GM19035 (cell line): ENCODE measurements around the gene KLK4.

Experiments used
- ATAC-seq: cut with Tn5 transposase; IDR thresholded peaks from one replicate; pipeline ENCODE4 v1.9.1; 2021; ENCODE audit not compliant: unreplicated experiment

Gene KLK4, protein sequence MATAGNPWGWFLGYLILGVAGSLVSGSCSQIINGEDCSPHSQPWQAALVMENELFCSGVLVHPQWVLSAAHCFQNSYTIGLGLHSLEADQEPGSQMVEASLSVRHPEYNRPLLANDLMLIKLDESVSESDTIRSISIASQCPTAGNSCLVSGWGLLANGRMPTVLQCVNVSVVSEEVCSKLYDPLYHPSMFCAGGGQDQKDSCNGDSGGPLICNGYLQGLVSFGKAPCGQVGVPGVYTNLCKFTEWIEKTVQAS

DNA sequence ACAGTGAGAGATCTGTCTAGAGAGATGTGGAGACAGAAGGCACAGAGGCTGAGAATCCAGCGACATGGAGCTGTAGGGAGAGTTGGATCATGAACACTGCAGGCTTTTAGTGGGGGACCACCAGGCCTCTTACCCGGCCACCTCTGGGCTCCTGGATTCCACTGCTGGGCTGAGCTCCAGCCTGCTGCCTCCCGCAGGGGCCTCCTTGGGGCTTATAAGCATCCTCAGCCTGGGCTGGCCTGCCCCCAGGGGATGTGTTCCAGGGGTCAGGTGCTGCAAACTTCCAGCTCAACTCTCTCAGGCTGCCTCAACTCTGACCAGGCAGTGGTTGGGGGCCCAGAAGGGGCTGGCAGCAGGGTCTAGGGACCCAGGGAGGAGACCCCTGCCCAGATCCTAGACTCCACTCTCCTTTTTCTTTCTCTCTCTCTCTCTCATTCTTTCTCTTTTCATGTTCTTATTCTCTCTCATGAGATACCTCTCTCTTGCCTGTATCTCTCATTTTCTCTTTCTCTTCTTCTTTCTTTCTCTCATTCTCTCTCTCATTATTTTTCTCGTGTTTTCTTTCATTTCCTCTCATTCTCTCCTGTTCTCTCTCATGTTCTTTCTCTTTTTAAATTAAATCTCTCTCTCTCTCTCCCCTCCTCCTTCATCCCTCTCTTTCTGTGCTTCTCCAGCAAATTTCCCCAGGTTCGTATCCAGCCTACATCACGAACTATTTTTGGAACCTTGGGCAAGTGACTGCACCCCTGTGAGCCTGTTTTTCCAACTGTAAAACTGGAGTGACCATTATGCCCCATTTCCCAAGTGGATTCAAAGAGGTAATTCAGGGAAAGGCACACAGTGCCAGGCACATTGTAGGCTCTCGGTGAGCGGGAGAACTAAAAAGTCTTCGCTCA, at the start of gene KLK4:
Gene KLK4 (minus strand): TSS at position 190 of the 896 bp plus-strand sequence. CDS start 657 bp downstream, outside the sequence.
- ATAC-seq, result no peak

DNA sequence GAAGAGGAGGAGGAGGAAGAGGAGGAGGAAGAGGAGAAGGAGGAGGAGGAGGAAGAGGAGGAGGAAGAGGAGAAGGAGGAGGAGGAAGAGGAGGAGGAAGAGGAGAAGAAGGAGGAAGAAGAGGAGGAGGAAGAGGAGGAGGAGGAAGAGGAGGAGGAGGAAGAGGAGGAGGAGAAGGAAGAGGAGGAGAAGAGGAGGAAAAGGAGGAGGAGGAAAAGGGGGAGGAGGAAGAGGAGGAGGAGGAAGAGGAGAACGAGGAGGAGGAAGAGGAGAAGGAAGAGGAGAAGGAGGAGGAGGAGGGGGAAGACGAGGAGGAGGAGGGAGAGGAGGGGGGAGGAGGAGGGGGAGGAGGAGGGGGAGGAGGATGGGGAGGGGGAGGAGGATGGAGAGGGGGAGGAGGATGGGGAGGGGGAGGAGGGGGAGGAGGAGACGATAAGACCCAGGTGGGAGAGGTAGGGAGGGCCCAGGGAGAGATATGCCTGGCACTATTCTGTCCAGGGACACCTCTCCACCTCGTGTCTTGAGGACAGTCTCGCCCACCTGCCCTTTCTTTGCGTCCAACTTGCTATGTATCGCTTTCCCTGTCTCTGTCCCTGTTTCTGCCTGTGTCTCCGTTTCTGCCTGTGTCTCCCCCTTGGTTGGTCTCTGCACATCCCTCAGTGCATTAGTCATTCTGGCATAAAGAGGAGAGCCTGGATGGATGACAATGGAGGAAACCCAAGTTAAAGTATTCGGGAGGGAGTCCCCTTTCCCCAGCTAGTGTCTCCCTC, 48.7 kb upstream of the KLK4 start:
- no peak for ATAC-seq

DNA sequence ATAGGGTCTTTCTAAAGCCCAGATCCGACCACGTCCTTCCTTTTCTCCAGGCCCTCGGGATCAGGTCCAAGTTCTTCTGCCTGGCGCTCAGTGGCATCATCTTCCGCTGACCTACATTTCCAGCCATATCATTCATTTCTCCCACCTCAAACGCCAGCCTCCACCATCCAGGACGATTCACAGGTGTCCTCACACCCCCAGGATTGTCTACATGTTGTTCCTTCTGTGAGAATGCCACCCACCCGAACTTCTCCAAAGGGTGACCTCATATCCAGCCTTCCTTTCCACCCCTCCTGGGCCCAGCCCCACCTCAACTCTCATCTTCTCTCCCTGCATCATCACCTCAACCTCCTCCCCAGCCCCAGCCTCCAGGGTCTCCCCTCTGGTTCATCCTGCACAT, 46.4 kb upstream of the KLK4 start:
- no peak for ATAC-seq

DNA sequence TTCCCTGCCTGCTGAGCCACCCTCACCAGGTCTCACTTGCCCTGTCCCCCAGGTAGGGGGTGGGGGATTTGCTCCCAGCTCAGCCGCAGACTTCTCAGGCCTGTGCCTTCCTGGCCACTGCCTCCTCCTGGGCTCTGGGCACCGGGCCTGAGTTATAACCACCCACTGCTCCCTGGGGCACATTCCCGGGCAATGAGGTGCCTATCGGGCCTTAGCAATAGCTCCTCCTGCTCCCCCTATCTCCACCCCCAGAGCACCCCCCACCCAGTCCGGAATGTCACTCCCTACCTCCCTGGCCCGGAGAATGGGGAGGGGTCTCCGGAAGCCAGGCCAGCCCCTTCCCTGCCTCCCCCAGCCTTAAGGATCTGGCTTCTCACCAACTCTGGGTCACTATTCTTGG, 41.7 kb upstream of the KLK4 start, which contains the start of gene KLK5:
Gene KLK5 (minus strand): TSS at position 129 of the 400 bp plus-strand sequence. CDS start 381 bp downstream, outside the sequence.
- no peak for ATAC-seq

DNA sequence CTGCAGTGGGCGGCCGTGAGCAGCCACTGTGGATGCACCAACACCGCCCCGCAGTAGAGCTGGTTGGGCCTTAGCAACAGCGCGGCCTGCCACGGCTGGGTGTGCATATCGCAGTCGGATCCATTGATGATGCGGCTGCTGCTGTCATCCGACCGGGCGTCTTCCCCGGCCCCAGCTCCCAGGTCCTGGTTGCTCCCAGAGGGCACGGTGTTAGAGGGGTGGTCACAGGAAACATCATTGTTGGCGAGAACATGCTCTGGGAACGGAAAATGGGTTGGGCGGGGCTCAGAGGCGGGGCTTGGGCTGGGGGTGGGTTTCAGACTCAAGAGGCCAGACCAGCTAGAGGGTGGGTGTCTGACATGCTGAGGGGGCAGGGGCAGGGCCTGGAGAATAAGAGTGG, 38.7 kb upstream of the KLK4 start:
- no peak for ATAC-seq

DNA sequence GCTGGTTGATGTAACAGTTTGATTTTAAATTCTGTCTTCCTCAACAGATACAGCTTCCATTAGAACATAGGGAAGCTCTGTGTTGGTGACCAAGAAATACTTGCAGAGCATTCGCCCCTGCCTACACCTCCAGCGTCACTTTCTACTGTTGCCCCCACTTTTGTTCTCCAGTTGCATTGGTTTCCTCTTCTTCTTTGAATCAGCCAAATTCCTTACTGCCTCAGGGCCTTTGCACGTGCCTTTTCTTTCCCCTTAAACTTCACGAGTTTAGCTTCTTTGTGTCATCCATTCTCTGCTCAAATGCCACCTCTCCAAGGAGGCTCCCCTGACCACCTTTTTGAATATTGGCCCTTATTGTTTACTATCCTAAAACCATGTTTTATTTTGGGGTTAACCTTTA, 35.9 kb upstream of the KLK4 start:
- ATAC-seq, result no peak

DNA sequence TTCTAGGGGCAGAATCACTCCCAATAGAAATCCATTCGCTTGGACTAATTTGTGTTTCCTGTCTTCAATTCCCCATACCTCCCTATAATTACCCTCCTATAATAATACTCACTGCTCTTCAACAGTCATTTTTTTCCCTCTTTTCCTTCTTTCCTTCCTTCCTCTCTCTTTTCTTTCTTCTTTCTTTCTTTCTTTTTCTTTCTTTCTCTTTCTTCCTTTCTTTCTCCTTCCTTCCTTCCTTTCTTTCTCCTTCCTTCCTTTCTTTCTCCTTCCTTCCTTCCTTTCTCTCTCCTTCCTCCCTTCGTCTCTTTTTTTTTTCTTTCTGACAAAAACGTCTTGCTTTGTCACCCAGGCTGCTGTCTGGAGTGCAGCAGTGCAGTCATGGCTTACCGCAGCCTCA, 33.6 kb upstream of the KLK4 start:
- ATAC-seq, result no peak

DNA sequence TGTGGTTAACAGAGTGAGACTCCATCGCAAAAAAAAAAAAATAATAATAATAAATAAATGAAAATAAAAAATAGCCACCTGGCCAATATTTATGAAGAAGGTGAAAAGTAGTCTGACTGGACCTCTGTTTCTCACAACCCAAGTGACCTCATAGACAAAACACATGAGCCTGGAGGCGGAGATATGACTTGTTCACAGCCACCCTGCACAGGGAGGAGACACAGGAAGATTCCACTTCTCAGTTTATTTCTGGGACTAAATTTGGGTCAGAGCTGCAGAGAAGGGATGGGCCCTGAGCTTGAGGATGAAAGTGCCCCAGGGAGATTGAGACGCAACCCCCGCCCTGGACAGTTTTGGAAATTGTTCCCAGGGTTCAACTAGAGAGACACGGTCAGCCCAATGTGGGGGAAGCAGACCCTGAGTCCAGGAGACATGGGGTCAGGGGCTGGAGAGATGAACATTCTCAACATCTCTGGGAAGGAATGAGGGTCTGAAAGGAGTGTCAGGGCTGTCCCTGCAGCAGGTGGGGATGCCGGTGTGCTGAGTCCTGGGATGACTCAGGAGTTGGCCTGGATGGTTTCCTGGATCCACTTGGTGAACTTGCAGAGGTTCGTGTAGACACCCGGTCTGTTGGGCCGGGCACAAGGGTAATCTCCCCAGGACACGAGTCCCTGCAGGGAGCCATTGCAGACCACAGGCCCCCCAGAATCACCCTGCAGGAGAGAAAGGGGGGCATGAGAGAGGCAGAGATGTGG, 32.1 kb upstream of the KLK4 start:
- no peak for ATAC-seq

DNA sequence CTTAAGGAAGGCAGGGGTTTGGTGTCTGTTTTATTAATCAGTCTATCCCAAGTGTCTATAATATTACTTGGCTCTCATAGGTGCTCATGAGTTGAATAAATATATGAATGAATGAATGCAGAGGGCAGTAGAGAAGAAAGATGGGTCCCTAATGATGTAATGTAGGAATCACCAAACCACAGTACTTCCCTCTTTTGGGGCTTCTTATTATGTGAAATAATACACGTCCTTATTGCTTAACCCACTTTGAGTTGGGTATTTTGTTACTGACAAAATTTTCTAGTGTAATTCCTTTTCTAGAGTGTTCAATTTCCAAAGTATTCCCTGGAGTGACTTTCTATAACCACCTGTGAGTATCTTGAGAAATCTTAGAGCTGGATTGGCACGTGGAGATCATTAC, 28.4 kb upstream of the KLK4 start:
- no peak for ATAC-seq

DNA sequence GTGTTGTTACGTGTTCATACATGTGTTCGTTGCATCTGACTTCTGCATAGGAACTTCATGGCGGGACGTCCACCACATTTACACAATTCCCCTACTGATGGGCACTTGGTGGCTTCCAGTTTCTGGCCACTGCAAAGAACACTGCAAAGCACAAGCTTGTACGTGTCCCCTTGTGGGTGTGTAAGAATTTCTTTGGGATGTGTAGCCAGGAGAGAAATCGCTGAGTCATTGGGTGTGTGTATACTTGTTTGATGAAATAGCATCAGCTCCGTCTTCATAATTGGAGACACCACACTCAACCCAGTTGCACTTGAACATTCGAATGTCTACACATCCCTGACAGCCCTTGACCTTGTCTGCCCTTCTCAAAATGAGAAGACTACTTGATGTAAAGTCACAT, 22.4 kb upstream of the KLK4 start:
- no peak for ATAC-seq

DNA sequence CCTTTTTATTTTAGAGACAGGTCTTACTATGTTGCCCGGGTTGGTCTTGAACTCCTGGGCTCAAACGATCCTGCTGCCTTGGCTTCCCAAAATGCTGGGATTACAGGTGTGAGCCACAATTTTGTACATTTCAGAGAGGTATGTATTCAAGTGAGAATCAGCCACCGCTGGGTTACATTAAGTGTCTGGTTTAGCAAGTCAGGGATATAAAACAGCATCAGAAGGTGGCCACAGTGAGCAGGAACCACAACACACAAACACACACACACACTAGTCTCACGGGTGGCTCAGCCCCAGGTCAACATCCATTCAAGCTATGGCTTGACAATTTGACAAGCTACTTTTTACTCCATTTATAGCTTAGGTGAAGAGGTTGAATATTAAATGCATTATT, 21.5 kb upstream of the KLK4 start:
- no peak for ATAC-seq

DNA sequence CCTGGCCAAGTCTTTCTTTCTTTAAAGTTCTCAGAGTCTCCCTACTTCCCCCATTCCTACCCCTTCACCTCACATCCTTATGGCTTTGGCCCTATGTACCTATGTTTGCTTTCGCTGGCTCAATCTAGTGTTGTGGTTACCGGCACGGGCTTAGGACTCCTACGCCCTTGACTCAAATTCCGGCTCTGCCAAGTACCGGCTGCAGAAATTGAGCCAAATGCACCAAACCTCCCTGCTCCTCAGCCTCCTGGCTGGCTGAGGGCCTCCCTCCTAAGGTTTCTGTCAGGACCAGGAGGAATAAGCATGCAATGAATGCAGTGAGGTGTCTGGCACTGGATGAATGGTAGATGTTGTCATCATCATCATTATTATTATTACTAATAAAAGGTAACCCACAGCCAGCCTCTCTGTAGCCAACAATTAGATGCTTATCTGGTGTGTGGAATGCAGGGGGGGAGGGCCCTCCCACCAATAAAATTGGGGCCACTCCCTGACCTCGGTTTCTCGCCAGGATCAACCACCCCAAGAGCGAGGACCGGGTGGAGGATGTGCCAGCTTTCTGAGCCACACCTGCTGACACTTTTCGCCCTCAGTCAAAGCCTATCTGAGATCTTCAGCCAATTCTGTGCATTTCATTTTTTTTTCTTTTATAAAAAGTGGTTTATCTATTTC, 21.0 kb upstream of the KLK4 start:
- no peak for ATAC-seq

DNA sequence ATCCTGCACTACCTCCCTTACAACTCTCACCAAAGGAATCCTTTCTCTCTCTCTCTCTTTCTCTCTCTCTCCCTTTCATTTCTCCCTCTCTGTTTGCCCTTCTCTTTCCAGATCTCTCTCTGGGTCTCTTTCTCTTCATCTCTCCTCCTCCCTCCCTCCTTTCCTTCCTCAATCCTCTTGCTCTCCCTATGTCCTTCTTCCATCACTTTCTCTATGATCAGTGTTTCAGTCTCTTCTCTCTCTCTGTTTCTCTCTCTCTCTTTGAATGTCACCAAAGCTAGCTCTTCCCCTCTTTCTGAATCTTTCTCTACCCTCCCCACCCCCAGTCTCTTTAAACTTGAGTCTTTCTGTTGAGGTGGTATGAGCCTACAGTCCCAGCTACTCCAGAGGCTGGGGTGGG, 19.8 kb upstream of the KLK4 start:
- no peak for ATAC-seq

DNA sequence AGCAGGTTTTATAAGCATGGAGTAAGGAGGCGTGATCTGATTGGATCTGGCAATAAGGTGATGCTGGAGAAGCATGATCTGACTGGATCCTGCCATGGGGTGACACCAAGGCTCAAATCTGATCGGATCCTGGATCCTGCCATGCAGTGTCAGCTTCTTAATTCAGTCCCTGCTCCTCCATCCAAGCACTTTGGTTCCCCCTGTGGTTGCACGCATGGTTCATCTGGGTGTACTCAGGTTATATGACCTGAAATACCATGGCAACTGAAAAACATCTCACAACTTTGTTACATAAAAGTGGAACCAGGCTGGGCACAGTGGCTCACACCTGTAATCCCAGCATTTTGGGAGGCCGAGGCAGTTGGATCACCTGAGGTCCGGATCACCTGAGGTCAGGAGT, 17.6 kb upstream of the KLK4 start:
- ATAC-seq, result no peak

DNA sequence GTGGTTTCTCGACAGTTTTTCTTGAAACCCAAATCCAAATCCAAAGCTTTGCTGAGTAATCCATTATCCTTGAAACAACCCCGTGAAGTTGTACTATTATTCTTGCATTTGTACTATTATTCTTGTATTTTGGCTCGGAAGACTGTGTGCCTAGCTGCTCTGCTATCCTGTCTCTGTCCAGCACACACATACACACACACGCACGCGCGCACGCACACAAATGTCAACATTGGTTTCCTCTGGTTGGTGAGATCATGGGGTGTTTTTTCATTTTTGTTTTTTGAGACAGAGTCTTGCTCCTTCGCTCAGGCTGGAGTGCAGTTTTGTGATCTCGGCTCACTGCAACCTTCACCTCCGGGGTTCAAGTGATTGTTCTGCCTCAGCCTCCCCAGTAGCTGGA, 14.9 kb upstream of the KLK4 start:
- ATAC-seq, result no peak

DNA sequence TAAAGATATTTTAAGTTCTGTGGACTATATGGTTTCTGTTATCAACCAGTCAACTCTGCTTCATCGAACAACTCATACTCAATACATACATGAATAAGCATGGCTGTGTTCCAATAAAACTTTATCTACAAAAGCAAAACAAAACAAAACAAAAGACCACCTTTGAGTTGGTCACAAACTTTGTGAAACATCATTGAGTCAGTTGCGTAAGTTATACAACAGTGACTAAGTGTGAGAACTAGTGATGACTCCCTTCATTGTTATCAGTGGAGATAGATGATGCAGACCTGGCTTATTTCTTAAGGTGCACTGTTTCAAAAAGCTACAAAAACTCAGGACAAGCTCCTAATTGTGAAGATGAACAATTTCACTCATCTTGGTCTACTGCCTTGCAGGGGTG, 14.5 kb upstream of the KLK4 start:
- no peak for ATAC-seq

DNA sequence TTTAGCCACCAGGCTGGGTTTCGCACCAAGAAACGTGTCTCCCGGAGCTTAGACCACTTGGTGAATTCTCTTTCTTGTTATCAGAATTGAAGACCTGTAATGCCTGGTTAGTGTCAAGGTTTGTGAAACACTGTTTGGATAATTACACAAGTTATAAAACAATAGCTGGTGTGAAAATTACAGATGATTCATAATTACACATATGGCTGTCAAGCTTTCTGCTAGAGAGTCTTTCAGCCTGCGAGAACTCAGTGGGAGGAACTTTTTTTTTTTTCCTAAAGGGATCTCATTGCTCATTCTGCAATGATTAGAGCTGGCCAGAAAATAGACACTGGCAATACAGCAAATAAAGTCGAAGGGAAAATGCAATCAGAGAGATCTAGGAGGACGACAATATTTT, 13.4 kb upstream of the KLK4 start:
- no peak for ATAC-seq

DNA sequence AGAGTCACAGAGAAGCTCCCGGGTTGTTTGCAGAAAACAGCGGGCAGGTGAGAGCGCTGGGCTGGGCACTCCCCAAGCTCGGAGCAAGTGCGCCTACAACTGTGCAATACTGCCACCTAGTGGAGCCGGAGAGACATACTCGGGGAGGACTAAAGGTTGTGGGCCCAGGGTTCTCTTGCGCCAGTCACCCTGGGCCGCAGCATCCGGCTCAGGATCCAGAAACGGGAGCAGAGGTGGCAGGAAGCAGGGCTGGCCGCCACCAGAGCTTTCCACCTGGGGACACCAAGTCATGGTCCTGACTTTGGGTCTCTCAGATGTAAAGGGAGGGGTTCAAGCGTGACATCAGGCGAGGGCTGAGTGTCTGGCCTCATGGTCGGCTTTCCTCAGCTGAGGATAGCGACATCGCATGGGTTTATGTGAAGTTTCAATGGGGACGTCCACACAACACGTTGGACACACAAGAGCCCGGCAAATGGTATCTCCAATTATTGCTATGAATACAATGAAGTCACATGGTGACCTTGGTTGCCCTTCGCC, 11.2 kb upstream of the KLK4 start:
- ATAC-seq, result peak; percentile 71

DNA sequence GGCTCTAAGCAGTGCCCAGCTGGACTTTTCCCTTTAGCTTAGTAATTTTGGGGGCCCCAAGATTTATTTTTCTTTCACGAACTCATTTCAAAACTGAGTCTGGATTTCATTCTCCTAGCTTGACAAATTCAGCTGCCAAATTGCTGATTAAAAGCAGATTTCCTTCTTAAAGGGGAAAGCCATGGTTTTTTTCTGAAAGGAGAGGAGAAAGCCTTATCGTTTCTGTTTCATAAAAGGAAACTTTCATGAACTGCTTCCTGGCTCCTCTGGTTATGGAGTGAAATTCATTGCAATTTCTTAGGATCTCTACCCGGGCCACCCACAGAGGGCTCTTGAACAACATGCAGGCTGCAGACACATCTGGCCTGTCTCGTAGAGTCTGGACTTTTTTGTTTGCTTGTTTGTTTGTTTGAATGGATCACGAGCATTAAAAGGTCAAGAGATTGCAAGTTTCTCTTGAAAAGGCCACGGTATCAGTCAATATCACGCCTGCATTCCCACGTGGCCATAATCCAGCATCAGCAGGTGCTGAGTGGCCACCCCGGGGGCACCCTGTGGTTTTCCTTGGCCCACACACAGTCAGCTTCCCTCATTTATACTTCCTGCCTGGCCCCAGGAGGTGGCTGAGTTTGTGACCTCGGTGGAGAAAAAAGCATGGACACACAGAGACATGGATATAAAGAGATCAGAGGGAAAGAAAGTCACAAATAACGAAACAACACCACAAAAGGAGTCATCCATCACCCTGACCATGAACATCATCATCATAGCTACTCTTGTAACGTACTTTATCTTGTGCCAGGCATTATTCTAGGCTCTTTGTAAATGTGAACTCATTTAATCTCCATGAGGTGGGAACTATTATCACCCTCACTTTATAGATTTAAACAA, 10.5 kb upstream of the KLK4 start:
- no peak for ATAC-seq
